ENCODE results near the gene RAPH1.

DNA sequence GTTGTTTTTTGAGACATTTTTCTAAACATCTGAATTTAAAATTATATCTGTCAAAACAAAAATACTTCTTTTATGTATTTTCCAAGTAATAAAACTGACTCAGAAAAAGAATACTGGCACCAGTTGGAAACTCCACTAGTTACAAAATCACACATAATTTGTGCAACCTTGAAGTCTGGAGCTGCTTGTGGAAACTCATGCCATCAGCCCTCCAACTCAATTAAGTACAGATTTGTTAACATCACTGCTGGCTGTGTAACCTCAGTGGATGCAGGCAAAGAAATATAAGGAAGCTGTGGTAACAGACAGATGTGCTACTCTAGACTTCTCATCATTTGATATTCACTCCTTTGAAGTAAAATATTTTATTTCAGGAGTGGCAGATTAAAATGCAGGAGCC lies 30.0 kb upstream of the RAPH1 start:
- TF ChIP-seq, protein P1, sequence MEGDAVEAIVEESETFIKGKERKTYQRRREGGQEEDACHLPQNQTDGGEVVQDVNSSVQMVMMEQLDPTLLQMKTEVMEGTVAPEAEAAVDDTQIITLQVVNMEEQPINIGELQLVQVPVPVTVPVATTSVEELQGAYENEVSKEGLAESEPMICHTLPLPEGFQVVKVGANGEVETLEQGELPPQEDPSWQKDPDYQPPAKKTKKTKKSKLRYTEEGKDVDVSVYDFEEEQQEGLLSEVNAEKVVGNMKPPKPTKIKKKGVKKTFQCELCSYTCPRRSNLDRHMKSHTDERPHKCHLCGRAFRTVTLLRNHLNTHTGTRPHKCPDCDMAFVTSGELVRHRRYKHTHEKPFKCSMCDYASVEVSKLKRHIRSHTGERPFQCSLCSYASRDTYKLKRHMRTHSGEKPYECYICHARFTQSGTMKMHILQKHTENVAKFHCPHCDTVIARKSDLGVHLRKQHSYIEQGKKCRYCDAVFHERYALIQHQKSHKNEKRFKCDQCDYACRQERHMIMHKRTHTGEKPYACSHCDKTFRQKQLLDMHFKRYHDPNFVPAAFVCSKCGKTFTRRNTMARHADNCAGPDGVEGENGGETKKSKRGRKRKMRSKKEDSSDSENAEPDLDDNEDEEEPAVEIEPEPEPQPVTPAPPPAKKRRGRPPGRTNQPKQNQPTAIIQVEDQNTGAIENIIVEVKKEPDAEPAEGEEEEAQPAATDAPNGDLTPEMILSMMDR (IDR thresholded peaks at IDR 0.05) = no peak
- TF ChIP-seq POLR2A (IDR thresholded peaks at IDR 0.05) = no peak
